Measurements from ENCODE around the gene TLR4.

Gene TLR4

GRCh38 chr9:117771136-117771535 is 66.9 kb downstream of the TLR4 start:
- H3K79me2 ChIP-seq (ENCODE audit: control insufficient read depth, insufficient read depth, low read length, unreplicated experiment) = no peaks in the 10 kb centered on the region
- no peaks in the 10 kb centered on the region for H3K27me3 ChIP-seq (ENCODE audit: insufficient read depth, low read length)
- peaks cover 7% of the 10 kb centered on the region for H3K4me1 ChIP-seq (ENCODE audit: control insufficient read depth, insufficient read depth, low read length, unreplicated experiment)
- H3K4me3 ChIP-seq (ENCODE audit: low read depth, low read length) = no peak overlapping the region
- H3K36me3 ChIP-seq (ENCODE audit: insufficient read depth, low read length) = no peaks in the 10 kb centered on the region
- no peak overlapping the region for H3K27ac ChIP-seq (ENCODE audit: low read depth, low read length)
- H2AFZ ChIP-seq (ENCODE audit: low read length, unreplicated experiment) = no peak overlapping the region

DNA sequence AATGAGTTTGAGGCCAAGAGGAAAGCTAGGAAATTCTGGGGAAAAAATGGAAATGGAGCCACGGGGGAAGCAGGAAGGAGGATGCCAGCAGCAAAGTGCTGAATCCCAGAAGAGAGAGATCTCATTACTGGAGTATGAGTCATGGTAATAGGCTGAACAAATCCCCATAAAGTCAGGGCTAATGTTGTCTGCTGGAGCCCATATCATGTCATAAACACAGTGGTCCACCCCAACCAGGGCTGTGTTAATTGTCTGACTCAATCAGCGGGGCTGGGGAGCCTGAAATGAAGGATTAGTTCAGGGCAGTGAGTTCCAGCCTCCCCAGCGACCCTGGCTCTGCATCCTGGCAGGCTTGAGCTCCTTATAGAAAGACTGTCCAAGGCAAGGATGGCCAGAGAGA is 68.8 kb downstream of the TLR4 start:
- Histone ChIP-seq H2AFZ (ENCODE audit: low read length, unreplicated experiment) (peak overlapping the region; percentile 11), H3K79me2 (ENCODE audit: control insufficient read depth, insufficient read depth, low read length, unreplicated experiment) (no peaks in the 10 kb centered on the region), H3K4me1 (ENCODE audit: control insufficient read depth, insufficient read depth, low read length, unreplicated experiment) (peaks cover 7% of the 10 kb centered on the region), H3K27me3 (ENCODE audit: insufficient read depth, low read length) (no peaks in the 10 kb centered on the region), H3K36me3 (ENCODE audit: insufficient read depth, low read length) (no peaks in the 10 kb centered on the region), H3K4me3 (ENCODE audit: low read depth, low read length) (no peak overlapping the region), H3K27ac (ENCODE audit: low read depth, low read length) (no peak overlapping the region)

Measured in ACC112 (cell line).